ENCODE results near the gene RAB33A.
"Not testable (repeated sequence)": the region's sequence is repeated elsewhere in the genome, so short reads cannot be mapped to it uniquely, and the experiment has no call there.

The RAB33A gene

GRCh38 chrX:130231184-130231583 is 59.4 kb downstream of the RAB33A start:
- DNase-seq, result not testable (repeated sequence)
